PC-3 (cell line): ENCODE measurements around the gene COLGALT1. TPM values are rescaled to one million over a fixed set of nuclear protein-coding genes. Genes with fewer than 3 reads are reported as not detected.
"Not testable (repeated sequence)": the region's sequence is repeated elsewhere in the genome, so short reads cannot be mapped to it uniquely, and the experiment has no call there.

ENCODE experiments used
- ATAC-seq: fragments of 200-7000 bp; cut with Tn5 transposase; 2 replicates; pipeline ENCODE4 v1.9.1; 2020; ENCODE audit warnings: mild to moderate bottlenecking, moderate library complexity
- BruUV-seq: library from RNA; stranded (reverse); fragments of 400-500 nt; replicated peaks from 2 replicates; lab custom pipeline; 2021; lab: Mats Ljungman, UMichigan
- CTCF ChIA-PET: fragments of 300-600 bp; sonication (Branson Sonifier 250); formaldehyde crosslinking; loops from one replicate; lab custom pipeline; 2022; ENCODE audit warnings: antibody characterized with exemption; lab: Charles Lee
- POLR2A ChIA-PET: fragments of 300-600 bp; sonication (Branson Sonifier 250); formaldehyde crosslinking; loops from one replicate; lab custom pipeline; 2022; ENCODE audit warnings: antibody characterized with exemption; ENCODE audit not compliant: unreplicated experiment; lab: Charles Lee
- DNase-seq: peaks from one replicate; pipeline ENCODE4 v3.0.0-alpha.2; 2015
- H2AFZ ChIP-seq: fragments of 300-600 bp; sonication (generic); 2 replicates; pipeline ENCODE4 v1.6.0; 2016; ENCODE audit warnings: antibody characterized with exemption, low read length
- H3F3A ChIP-seq: fragments of 300-600 bp; sonication (generic); one replicate; pipeline ENCODE4 v1.6.0; 2017; ENCODE audit warnings: antibody characterized with exemption, low read length, control low read depth, mild to moderate bottlenecking; ENCODE audit not compliant: unreplicated experiment
- H3K27ac ChIP-seq: fragments of 300-600 bp; sonication (generic); 2 replicates; pipeline ENCODE4 v1.5.1; 2016; ENCODE audit warnings: mild to moderate bottlenecking, low read length
- H3K27me3 ChIP-seq: fragments of 300-600 bp; sonication (generic); 2 replicates; pipeline ENCODE4 v1.6.1; 2016; ENCODE audit warnings: low read length, mixed read lengths
- H3K36me3 ChIP-seq: fragments of 300-600 bp; sonication (generic); 2 replicates; pipeline ENCODE4 v1.6.1; 2016; ENCODE audit warnings: low read depth, mixed run types, low read length, mixed read lengths
- H3K4me1 ChIP-seq: fragments of 300-600 bp; sonication (generic); 2 replicates; pipeline ENCODE4 v1.5.1; 2016; ENCODE audit warnings: low read length; ENCODE audit not compliant: insufficient read depth
- H3K4me2 ChIP-seq: fragments of 300-600 bp; sonication (generic); 2 replicates; pipeline ENCODE4 v1.6.0; 2016; ENCODE audit warnings: low read length
- H3K4me3 ChIP-seq: fragments of 300-600 bp; sonication (generic); 2 replicates; pipeline ENCODE4 v1.5.1; 2016; ENCODE audit warnings: mild to moderate bottlenecking, low read length, mixed read lengths
- H3K79me2 ChIP-seq: fragments of 300-600 bp; sonication (generic); 2 replicates; pipeline ENCODE4 v1.6.1; 2017; ENCODE audit warnings: low read length, mixed read lengths
- H3K9ac ChIP-seq: fragments of 300-600 bp; sonication (generic); 2 replicates; pipeline ENCODE4 v1.6.0; 2016; ENCODE audit warnings: mild to moderate bottlenecking, low read length
- H3K9me2 ChIP-seq: fragments of 300-600 bp; sonication (generic); replicated peaks from 2 replicates; pipeline ENCODE4 v1.6.1; 2016; ENCODE audit warnings: mixed run types, low read length, mixed read lengths
- H3K9me3 ChIP-seq: fragments of 300-600 bp; sonication (generic); 2 replicates; pipeline ENCODE4 v1.6.1; 2016; ENCODE audit warnings: low read length, mixed read lengths
- H4K20me1 ChIP-seq: fragments of 300-600 bp; sonication (generic); 2 replicates; pipeline ENCODE4 v1.6.1; 2016; ENCODE audit warnings: low read length, mixed read lengths
- EZH2 ChIP-seq: fragments of 300-600 bp; sonication (generic); IDR thresholded peaks from one replicate; pipeline ENCODE4 v1.6.1; 2017; ENCODE audit warnings: antibody characterized with exemption, mild to moderate bottlenecking, low read length; ENCODE audit not compliant: unreplicated experiment
- EZH2phosphoT487 ChIP-seq: fragments of 300-600 bp; sonication (generic); IDR thresholded peaks from 2 replicates; pipeline ENCODE4 v1.6.1; 2018; ENCODE audit warnings: mild to moderate bottlenecking, antibody characterized with exemption, low read length, borderline replicate concordance
- intact Hi-C: fragments of 100-400 bp; cut with micrococcal nuclease; formaldehyde crosslinking; loops from 2 replicates; pipeline ENCODE4 v1.9.0; 2023
- total RNA-seq: library from RNA; depleted of rRNA; stranded (reverse); fragments of >200 nt; gene quantifications from 2 replicates; pipeline ENCODE4 v1.2.3, GENCODE V29; 2014
- TF ChIP-seq, protein P1 (sequence below): fragments of 300-600 bp; sonication (generic); conservative IDR thresholded peaks from 2 replicates; pipeline ENCODE4 v1.5.1; 2017; ENCODE audit warnings: antibody characterized with exemption, low read depth, mild to moderate bottlenecking, low read length

COLGALT1 gene
- total RNA-seq, 1 experiment from 2014 or later, result 80.7 TPM

- no peak overlapping the region for H3K4me3 ChIP-seq
- BruUV-seq, result no TSS peak
- no peak overlapping the region for H3K4me2 ChIP-seq
- H3K36me3 ChIP-seq, result peaks cover 25% of the 10 kb centered on the region
- H3K27ac ChIP-seq, result no peak overlapping the region
- POLR2A ChIA-PET, result no interaction called here
- no peaks in the 10 kb centered on the region for H3K27me3 ChIP-seq
- CTCF ChIA-PET, result no interaction called here
- H3K4me1 ChIP-seq, result no peaks in the 10 kb centered on the region
- no peaks in the 10 kb centered on the region for H3K9me3 ChIP-seq
- DNase-seq, result no peak
- TF ChIP-seq EZH2phosphoT487 (no peak), EZH2 (no peak)
- TF ChIP-seq, protein P1, sequence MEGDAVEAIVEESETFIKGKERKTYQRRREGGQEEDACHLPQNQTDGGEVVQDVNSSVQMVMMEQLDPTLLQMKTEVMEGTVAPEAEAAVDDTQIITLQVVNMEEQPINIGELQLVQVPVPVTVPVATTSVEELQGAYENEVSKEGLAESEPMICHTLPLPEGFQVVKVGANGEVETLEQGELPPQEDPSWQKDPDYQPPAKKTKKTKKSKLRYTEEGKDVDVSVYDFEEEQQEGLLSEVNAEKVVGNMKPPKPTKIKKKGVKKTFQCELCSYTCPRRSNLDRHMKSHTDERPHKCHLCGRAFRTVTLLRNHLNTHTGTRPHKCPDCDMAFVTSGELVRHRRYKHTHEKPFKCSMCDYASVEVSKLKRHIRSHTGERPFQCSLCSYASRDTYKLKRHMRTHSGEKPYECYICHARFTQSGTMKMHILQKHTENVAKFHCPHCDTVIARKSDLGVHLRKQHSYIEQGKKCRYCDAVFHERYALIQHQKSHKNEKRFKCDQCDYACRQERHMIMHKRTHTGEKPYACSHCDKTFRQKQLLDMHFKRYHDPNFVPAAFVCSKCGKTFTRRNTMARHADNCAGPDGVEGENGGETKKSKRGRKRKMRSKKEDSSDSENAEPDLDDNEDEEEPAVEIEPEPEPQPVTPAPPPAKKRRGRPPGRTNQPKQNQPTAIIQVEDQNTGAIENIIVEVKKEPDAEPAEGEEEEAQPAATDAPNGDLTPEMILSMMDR, result no peak
- no peaks in the 10 kb centered on the region for H3K9me2 ChIP-seq
- no peak overlapping the region for H3K9ac ChIP-seq
- H2AFZ ChIP-seq, result no peak overlapping the region
- no peaks in the 10 kb centered on the region for H3K79me2 ChIP-seq
- no peak for ATAC-seq
- no peaks in the 10 kb centered on the region for H3F3A ChIP-seq
- intact Hi-C loops, result no loop called here
- H4K20me1 ChIP-seq, result no peaks in the 10 kb centered on the region
Observed at GRCh38 chr19:17581211-17581874, 25.9 kb downstream of the COLGALT1 start.

GRCh38 chr19:17582613-17583012, 27.2 kb downstream of the COLGALT1 start:
- no TSS peak for BruUV-seq
- Histone ChIP-seq H3K36me3 (peaks cover 24% of the 10 kb centered on the region), H3K9ac (no peak overlapping the region), H4K20me1 (no peaks in the 10 kb centered on the region), H3K4me1 (no peaks in the 10 kb centered on the region), H3K9me3 (no peaks in the 10 kb centered on the region), H2AFZ (no peak overlapping the region), H3K27me3 (no peaks in the 10 kb centered on the region), H3K79me2 (no peaks in the 10 kb centered on the region), H3K4me3 (no peak overlapping the region), H3K27ac (no peak overlapping the region), H3F3A (no peaks in the 10 kb centered on the region), H3K9me2 (no peaks in the 10 kb centered on the region), H3K4me2 (no peak overlapping the region)
- CTCF ChIA-PET, result interaction anchor here (0.6 kb wide), 1 partner anchor 265 kb away, joined by 5 read pairs; no protein-coding TSS in a partner anchor
- TF ChIP-seq, protein P1, result no peak
- TF ChIP-seq EZH2, result no peak
- no peak for TF ChIP-seq EZH2phosphoT487
- POLR2A ChIA-PET, result no interaction called here
- DNase-seq (no peak), ATAC-seq (no peak)
- intact Hi-C loops, result no loop called here

DNA sequence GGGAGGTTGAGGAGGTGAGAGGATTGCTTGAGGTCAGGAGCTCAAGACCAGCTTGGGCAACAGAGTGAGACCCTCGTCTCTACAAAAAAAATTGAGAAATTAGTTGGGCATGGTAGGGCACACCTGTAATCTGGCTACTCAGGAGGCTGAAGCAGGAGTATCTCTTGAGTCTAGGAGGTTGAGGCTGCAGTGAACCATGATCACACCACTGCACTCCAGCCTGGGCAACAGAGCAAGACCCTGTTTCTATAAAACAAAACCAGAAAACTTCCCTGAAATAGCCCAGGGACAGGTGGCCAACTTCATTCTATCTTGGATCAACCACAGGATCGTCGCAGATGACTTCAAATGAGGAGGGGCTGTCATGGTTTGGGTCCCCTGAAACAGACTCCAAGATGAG, 28.7 kb downstream of the COLGALT1 start:
- no peaks in the 10 kb centered on the region for H3K27me3 ChIP-seq
- ChIA-PET POLR2A (no interaction called here), CTCF (no interaction called here)
- TF ChIP-seq EZH2 (no peak), EZH2phosphoT487 (no peak)
- TF ChIP-seq, protein P1, result no peak
- intact Hi-C loops, result no loop called here
- H3K4me1 ChIP-seq, result no peaks in the 10 kb centered on the region
- H3K4me2 ChIP-seq, result no peak overlapping the region
- H3K79me2 ChIP-seq, result no peaks in the 10 kb centered on the region
- H2AFZ ChIP-seq, result no peak overlapping the region
- BruUV-seq, result no TSS peak
- DNase-seq (no peak), ATAC-seq (no peak)
- peaks cover 17% of the 10 kb centered on the region for H3K36me3 ChIP-seq
- H3K9me2 ChIP-seq, result no peaks in the 10 kb centered on the region
- no peaks in the 10 kb centered on the region for H3K9me3 ChIP-seq
- H4K20me1 ChIP-seq, result no peaks in the 10 kb centered on the region
- H3K4me3 ChIP-seq, result no peak overlapping the region
- H3K27ac ChIP-seq, result no peak overlapping the region
- no peaks in the 10 kb centered on the region for H3F3A ChIP-seq
- no peak overlapping the region for H3K9ac ChIP-seq

DNA sequence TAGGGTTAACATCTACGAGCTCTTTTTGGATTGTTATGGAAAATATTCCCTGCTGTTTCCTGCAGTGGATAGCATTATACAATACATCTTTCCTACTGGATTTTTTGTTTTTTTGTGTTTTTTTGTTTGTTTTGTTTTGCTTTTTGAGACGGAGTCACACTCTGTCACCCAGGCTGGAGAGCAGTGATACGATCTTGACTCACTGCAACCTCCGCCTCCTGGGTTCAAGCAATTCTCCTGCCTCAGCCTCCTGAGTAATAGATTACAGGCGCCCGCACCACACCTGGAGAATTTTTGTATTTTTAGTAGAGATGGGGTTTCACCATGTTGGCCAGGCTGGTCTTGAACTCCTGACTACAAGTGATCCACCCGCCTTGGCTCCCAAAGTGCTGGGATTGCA, 29.9 kb downstream of the COLGALT1 start:
- H3F3A ChIP-seq, H3K4me3 ChIP-seq, H3K4me1 ChIP-seq, H3K9ac ChIP-seq, BruUV-seq, intact Hi-C loops, H3K9me3 ChIP-seq, DNase-seq, H2AFZ ChIP-seq, ATAC-seq, H3K79me2 ChIP-seq, POLR2A ChIA-PET, H3K9me2 ChIP-seq, H4K20me1 ChIP-seq, H3K27ac ChIP-seq, H3K4me2 ChIP-seq, H3K27me3 ChIP-seq, CTCF ChIA-PET: not testable (repeated sequence)
- peaks cover 13% of the 10 kb centered on the region for H3K36me3 ChIP-seq
